Mammary epithelial cell (primary cell): ENCODE results near the gene NR1I2.

ENCODE experiments used
- CTCF ChIP-seq, 2 donors: IDR thresholded peaks in 1 of 2; conservative IDR thresholded peaks in 1 of 2; 2 replicates each; pipeline ENCODE4 v1.5.1; 2011 to 2012; ENCODE audit warnings: inconsistent platforms in 2 of 2, low read length in 2 of 2, mild to moderate bottlenecking in 2 of 2, control low read depth in 1 of 2, low read depth in 1 of 2; ENCODE audit not compliant: insufficient read depth in 1 of 2; ENCODE audit errors: extremely low read depth in 1 of 2
- EZH2 ChIP-seq: IDR thresholded peaks from 2 replicates; pipeline ENCODE4 v1.6.1; 2012; ENCODE audit warnings: low read length, inconsistent platforms, borderline replicate concordance

GRCh38 chr3:119774444-119774843 lies 7.5 kb upstream of the NR1I2 start:
- TF ChIP-seq EZH2 (no peak), CTCF (conservative IDR thresholded peaks at IDR 0.05 in 1 of 2, IDR thresholded peaks at IDR 0.05 in 1 of 2; ENCODE audit: extremely low read depth in 1 of 2, insufficient read depth in 1 of 2, low read depth in 1 of 2, low read length in 2 of 2) (no peak)
